ENCODE data around the gene SELPLG.

The SELPLG gene

DNA sequence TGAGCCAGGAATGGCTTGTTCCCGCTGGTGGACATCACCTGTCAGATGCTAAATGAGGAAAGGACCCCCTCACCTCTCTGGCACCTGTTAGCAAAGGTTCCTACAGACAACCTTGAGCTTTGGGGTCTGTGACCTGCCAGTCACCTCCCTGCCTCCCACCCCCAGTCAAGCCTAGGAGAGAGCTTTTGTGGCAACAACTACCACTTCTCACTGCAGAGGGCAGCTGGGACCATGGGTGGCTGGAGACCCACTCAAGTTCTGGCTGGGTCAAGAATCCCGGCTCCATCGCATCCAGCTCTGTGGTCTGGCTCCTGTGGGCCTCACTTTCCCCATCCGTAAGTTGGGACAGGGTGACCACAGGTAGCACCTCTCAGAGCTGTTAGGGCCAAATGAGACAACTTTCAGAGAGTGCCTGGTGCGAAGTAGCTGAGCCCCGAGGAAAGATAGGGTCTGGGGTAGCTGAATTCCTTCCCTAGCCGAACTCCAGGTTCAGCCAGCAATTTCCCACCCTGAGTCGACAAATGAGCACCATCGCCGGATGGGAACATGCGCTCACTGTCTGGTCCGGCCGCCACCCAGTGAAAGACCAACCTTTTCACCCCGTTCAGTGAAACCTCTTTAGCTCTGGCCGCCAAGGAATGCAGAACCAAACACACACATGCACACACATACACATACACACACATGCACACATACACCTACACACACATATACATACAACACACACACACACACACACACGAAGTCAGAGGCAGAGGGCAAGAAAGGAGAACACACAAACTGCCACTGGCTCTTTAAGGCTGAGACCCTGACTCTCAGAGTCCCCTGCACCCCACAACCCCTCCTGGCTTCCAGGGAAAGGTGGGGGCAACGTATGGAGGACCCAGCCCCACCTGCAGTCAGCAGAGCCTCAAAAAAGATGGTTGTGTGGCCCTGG is 37.7 kb downstream of the SELPLG start:
- no peaks in the 10 kb centered on the region for H3K9me3 ChIP-seq (ENCODE audit: insufficient read depth, low read depth, low read length)
- H3K4me2 ChIP-seq (ENCODE audit: low read depth, low read length, poor library complexity, severe bottlenecking) = no peak overlapping the region
- H4K20me1 ChIP-seq (ENCODE audit: insufficient read depth, low read length, poor library complexity, severe bottlenecking) = no peaks in the 10 kb centered on the region
- H3K36me3 ChIP-seq (ENCODE audit: insufficient read depth, low read length) = no peaks in the 10 kb centered on the region
- no peaks in the 10 kb centered on the region for H3K79me2 ChIP-seq (ENCODE audit: insufficient read depth, low read length)
- no peaks in the 10 kb centered on the region for H3K4me1 ChIP-seq (ENCODE audit: insufficient read depth, low read length, poor library complexity, severe bottlenecking)
- no peak overlapping the region for H2AFZ ChIP-seq (ENCODE audit: low read length)
- TF ChIP-seq EZH2phosphoT487 (IDR thresholded peaks at IDR 0.05; ENCODE audit: borderline replicate concordance) = no peak
- TF ChIP-seq, protein P1, sequence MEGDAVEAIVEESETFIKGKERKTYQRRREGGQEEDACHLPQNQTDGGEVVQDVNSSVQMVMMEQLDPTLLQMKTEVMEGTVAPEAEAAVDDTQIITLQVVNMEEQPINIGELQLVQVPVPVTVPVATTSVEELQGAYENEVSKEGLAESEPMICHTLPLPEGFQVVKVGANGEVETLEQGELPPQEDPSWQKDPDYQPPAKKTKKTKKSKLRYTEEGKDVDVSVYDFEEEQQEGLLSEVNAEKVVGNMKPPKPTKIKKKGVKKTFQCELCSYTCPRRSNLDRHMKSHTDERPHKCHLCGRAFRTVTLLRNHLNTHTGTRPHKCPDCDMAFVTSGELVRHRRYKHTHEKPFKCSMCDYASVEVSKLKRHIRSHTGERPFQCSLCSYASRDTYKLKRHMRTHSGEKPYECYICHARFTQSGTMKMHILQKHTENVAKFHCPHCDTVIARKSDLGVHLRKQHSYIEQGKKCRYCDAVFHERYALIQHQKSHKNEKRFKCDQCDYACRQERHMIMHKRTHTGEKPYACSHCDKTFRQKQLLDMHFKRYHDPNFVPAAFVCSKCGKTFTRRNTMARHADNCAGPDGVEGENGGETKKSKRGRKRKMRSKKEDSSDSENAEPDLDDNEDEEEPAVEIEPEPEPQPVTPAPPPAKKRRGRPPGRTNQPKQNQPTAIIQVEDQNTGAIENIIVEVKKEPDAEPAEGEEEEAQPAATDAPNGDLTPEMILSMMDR (conservative IDR thresholded peaks at IDR 0.05; ENCODE audit: low read length) = no peak
- no peaks in the 10 kb centered on the region for H3K9me2 ChIP-seq (replicated peaks; ENCODE audit: low read depth, low read length)
- no peak overlapping the region for H3K4me3 ChIP-seq (ENCODE audit: low read length, poor library complexity, severe bottlenecking)
- no peaks in the 10 kb centered on the region for H3F3A ChIP-seq (ENCODE audit: low read depth)
- no peaks in the 10 kb centered on the region for H3K27me3 ChIP-seq (ENCODE audit: insufficient read depth, low read length, poor library complexity, severe bottlenecking)
- no peak overlapping the region for H3K9ac ChIP-seq (ENCODE audit: low read depth, low read length, poor library complexity, severe bottlenecking)

DNA sequence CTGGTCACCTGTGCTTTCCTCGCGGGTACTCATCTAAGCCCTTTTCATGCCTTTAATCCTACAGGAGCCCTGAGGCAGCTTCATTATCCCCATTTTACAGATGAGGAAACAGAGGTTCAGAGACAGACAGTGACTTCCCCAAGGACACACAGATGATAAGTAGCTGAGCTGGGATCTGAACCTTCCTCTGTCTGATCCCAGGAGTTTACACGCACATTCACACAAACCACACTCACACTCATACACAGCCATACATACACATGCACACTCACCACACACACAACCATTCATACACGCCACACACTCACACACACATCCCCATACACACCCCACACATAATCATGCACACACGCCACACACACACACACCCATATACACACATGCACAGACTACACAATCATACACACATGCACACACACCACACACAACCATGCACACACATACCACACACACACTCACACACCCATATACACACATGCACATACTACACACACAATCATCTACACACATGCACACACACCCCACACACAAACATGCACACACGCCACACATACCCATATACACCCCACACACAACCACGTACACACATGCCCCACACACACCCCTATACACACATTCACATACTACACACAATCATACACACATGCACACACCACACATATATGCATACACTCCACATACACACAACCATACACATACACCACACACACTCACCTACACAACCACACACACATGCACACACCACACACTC is 38.6 kb downstream of the SELPLG start:
- no peaks in the 10 kb centered on the region for H3K9me2 ChIP-seq (replicated peaks; ENCODE audit: low read depth, low read length)
- TF ChIP-seq EZH2phosphoT487 (IDR thresholded peaks at IDR 0.05; ENCODE audit: borderline replicate concordance) = no peak
- TF ChIP-seq, protein P1 (conservative IDR thresholded peaks at IDR 0.05; ENCODE audit: low read length) = no peak
- no peak overlapping the region for H3K4me2 ChIP-seq (ENCODE audit: low read depth, low read length, poor library complexity, severe bottlenecking)
- no peaks in the 10 kb centered on the region for H3K27me3 ChIP-seq (ENCODE audit: insufficient read depth, low read length, poor library complexity, severe bottlenecking)
- no peaks in the 10 kb centered on the region for H3F3A ChIP-seq (ENCODE audit: low read depth)
- no peak overlapping the region for H3K4me3 ChIP-seq (ENCODE audit: low read length, poor library complexity, severe bottlenecking)
- no peaks in the 10 kb centered on the region for H4K20me1 ChIP-seq (ENCODE audit: insufficient read depth, low read length, poor library complexity, severe bottlenecking)
- H2AFZ ChIP-seq (ENCODE audit: low read length) = no peak overlapping the region
- no peaks in the 10 kb centered on the region for H3K79me2 ChIP-seq (ENCODE audit: insufficient read depth, low read length)
- no peak overlapping the region for H3K9ac ChIP-seq (ENCODE audit: low read depth, low read length, poor library complexity, severe bottlenecking)
- no peaks in the 10 kb centered on the region for H3K9me3 ChIP-seq (ENCODE audit: insufficient read depth, low read depth, low read length)
- no peaks in the 10 kb centered on the region for H3K36me3 ChIP-seq (ENCODE audit: insufficient read depth, low read length)
- no peaks in the 10 kb centered on the region for H3K4me1 ChIP-seq (ENCODE audit: insufficient read depth, low read length, poor library complexity, severe bottlenecking)

DNA sequence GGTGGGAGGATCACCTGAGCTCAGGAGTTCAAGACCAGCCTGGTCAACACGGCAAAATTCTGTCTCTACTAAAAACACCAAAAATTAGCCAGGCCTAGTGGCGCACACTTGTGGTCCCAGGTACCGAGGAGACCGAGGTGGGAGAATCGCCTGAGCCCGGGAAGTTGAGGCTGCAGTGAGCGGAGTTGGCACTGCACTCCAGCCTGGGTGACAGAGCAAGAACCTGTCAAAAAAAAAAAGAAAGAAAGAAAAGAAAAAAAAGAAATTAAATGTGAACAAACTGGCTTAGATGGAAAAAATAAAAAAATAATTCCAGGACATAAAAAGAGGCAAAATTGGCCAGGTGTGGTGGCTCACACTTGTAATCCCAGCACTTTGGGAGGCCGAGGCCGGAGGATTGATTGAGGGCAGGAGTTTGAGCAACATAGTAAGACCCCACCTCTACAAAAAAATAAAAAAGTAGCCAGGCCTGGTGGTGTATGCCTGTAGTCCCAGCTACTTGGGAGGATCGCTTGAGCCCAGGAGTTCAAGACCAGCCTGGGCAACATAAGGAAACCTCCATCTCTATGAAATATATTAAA is 39.3 kb downstream of the SELPLG start:
- Histone ChIP-seq H3K79me2 (ENCODE audit: insufficient read depth, low read length) (no peaks in the 10 kb centered on the region), H3K9ac (ENCODE audit: low read depth, low read length, poor library complexity, severe bottlenecking) (no peak overlapping the region), H3F3A (ENCODE audit: low read depth) (no peaks in the 10 kb centered on the region), H3K4me3 (ENCODE audit: low read length, poor library complexity, severe bottlenecking) (no peak overlapping the region), H2AFZ (ENCODE audit: low read length) (no peak overlapping the region), H3K4me1 (ENCODE audit: insufficient read depth, low read length, poor library complexity, severe bottlenecking) (no peaks in the 10 kb centered on the region), H3K9me3 (ENCODE audit: insufficient read depth, low read depth, low read length) (no peaks in the 10 kb centered on the region), H3K9me2 (replicated peaks; ENCODE audit: low read depth, low read length) (no peaks in the 10 kb centered on the region), H3K27me3 (ENCODE audit: insufficient read depth, low read length, poor library complexity, severe bottlenecking) (no peaks in the 10 kb centered on the region), H4K20me1 (ENCODE audit: insufficient read depth, low read length, poor library complexity, severe bottlenecking) (no peaks in the 10 kb centered on the region), H3K4me2 (ENCODE audit: low read depth, low read length, poor library complexity, severe bottlenecking) (no peak overlapping the region), H3K36me3 (ENCODE audit: insufficient read depth, low read length) (no peaks in the 10 kb centered on the region)
- TF ChIP-seq EZH2phosphoT487 (IDR thresholded peaks at IDR 0.05; ENCODE audit: borderline replicate concordance) = no peak
- TF ChIP-seq, protein P1 (conservative IDR thresholded peaks at IDR 0.05; ENCODE audit: low read length) = no peak
